SK-N-SH treated with all-trans-retinoic acid at 6 μM for 48 hours (cell line): ENCODE results near the gene SGCA.

ENCODE experiments used
- ESRRG ChIP-seq: fragments of 250-450 bp; sonication (Bioruptor Pico); IDR thresholded peaks from 2 replicates; pipeline ENCODE4 v1.6.1; 2021; ENCODE audit warnings: mild to moderate bottlenecking
- GLIS3 ChIP-seq: fragments of 250-450 bp; sonication (Bioruptor Pico); IDR thresholded peaks from 2 replicates; pipeline ENCODE4 v1.5.0; 2020; ENCODE audit warnings: mild to moderate bottlenecking, moderate library complexity
- PATZ1 ChIP-seq: fragments of 250-450 bp; sonication (Bioruptor Pico); IDR thresholded peaks from 2 replicates; pipeline ENCODE4 v1.8.0; 2020; ENCODE audit warnings: mild to moderate bottlenecking, moderate library complexity, borderline replicate concordance
- SNAI2 ChIP-seq: fragments of 250-450 bp; sonication (Bioruptor Pico); IDR thresholded peaks from 2 replicates; pipeline ENCODE4 v1.5.0; 2020; ENCODE audit warnings: mild to moderate bottlenecking, moderate library complexity

- no peak for TF ChIP-seq ESRRG
- TF ChIP-seq GLIS3 (CRISPR knock-in tag) = no peak
- no peak for TF ChIP-seq SNAI2 (CRISPR knock-in tag)
- no peak for TF ChIP-seq PATZ1
Observed at GRCh38 chr17:50187751-50188530, 22.1 kb downstream of the SGCA start.
